HG03097 (cell line): ENCODE results near the gene CDY2B.
"Not testable (repeated sequence)": the region's sequence is repeated elsewhere in the genome, so short reads cannot be mapped to it uniquely, and the experiment has no call there.

Experiments
- ATAC-seq: cut with Tn5 transposase; IDR thresholded peaks from one replicate; pipeline ENCODE4 v1.9.1; 2021; ENCODE audit not compliant: unreplicated experiment, low FRiP score

Gene CDY2B

GRCh38 chrY:17880120-17880519 lies at the start of gene CDY2B:
Gene CDY2B (minus strand): TSS chrY:17880220. CDS start chrY:17879892, 328 bp downstream.
- ATAC-seq, result not testable (repeated sequence)

- ATAC-seq, result not testable (repeated sequence)
Measured at GRCh38 chrY:17908009-17908408, 28.0 kb upstream of the CDY2B start.

- ATAC-seq, result not testable (repeated sequence)
Measured at GRCh38 chrY:17907351-17907750, 27.3 kb upstream of the CDY2B start.

GRCh38 chrY:17881697-17882096 lies 1.7 kb upstream of the CDY2B start:
- not testable (repeated sequence) for ATAC-seq

- not testable (repeated sequence) for ATAC-seq
Measured at GRCh38 chrY:17876767-17877166, 3.3 kb downstream of the CDY2B start.

- not testable (repeated sequence) for ATAC-seq
Measured at GRCh38 chrY:17875401-17875800, 4.6 kb downstream of the CDY2B start.

- not testable (repeated sequence) for ATAC-seq
Measured at GRCh38 chrY:17871194-17871903, 8.7 kb downstream of the CDY2B start.

GRCh38 chrY:17870737-17871136 lies 9.3 kb downstream of the CDY2B start:
- not testable (repeated sequence) for ATAC-seq

- ATAC-seq, result not testable (repeated sequence)
Measured at GRCh38 chrY:17867850-17868249, 12.2 kb downstream of the CDY2B start.

- not testable (repeated sequence) for ATAC-seq
Measured at GRCh38 chrY:17860634-17861033, 19.4 kb downstream of the CDY2B start.

GRCh38 chrY:17856963-17857848 lies 22.8 kb downstream of the CDY2B start:
- not testable (repeated sequence) for ATAC-seq

GRCh38 chrY:17856508-17856907 lies 23.5 kb downstream of the CDY2B start:
- not testable (repeated sequence) for ATAC-seq

GRCh38 chrY:17849131-17849530 lies 30.9 kb downstream of the CDY2B start:
- ATAC-seq, result not testable (repeated sequence)

- ATAC-seq, result not testable (repeated sequence)
Measured at GRCh38 chrY:17832149-17832548, 47.9 kb downstream of the CDY2B start.
